MM.1S (cell line): Measurements from ENCODE around the gene DTL.

ENCODE experiments used
- DNase-seq: peaks from one replicate; pipeline ENCODE4 v3.0.0-alpha.2; 2015
- H2AFZ ChIP-seq: fragments of 300-600 bp; sonication (generic); 2 replicates; pipeline ENCODE4 v1.6.0; 2016; ENCODE audit warnings: antibody characterized with exemption, low read length
- H3F3A ChIP-seq: fragments of 300-600 bp; sonication (generic); 2 replicates; pipeline ENCODE4 v1.6.1; 2016; ENCODE audit warnings: mild to moderate bottlenecking, antibody characterized with exemption, low read length, moderate library complexity, mixed read lengths; ENCODE audit not compliant: insufficient read depth
- H3K27ac ChIP-seq: fragments of 300-600 bp; sonication (generic); 2 replicates; pipeline ENCODE4 v1.5.1; 2016; ENCODE audit warnings: mild to moderate bottlenecking, low read length
- H3K27me3 ChIP-seq: fragments of 300-600 bp; sonication (generic); replicated peaks from 2 replicates; pipeline ENCODE4 v1.6.0; 2016; ENCODE audit warnings: low read length; ENCODE audit not compliant: insufficient read depth
- H3K36me3 ChIP-seq: fragments of 300-600 bp; sonication (generic); replicated peaks from 2 replicates; pipeline ENCODE4 v1.6.1; 2016; ENCODE audit warnings: mild to moderate bottlenecking, low read length, mixed read lengths; ENCODE audit not compliant: insufficient read depth
- H3K4me1 ChIP-seq: fragments of 300-600 bp; sonication (generic); 2 replicates; pipeline ENCODE4 v1.6.1; 2016; ENCODE audit warnings: low read length, mixed read lengths
- H3K4me2 ChIP-seq: fragments of 300-600 bp; sonication (generic); 2 replicates; pipeline ENCODE4 v1.6.0; 2016; ENCODE audit warnings: low read depth, low read length
- H3K4me3 ChIP-seq: fragments of 300-600 bp; sonication (generic); 2 replicates; pipeline ENCODE4 v1.5.1; 2016; ENCODE audit warnings: low read length, mixed read lengths
- H3K79me2 ChIP-seq: fragments of 300-600 bp; sonication (generic); 2 replicates; pipeline ENCODE4 v1.6.1; 2016; ENCODE audit warnings: mixed run types, low read length, mixed read lengths
- H3K9ac ChIP-seq: fragments of 300-600 bp; sonication (generic); 2 replicates; pipeline ENCODE4 v1.6.1; 2016; ENCODE audit warnings: low read length, mixed read lengths
- H3K9me2 ChIP-seq: fragments of 300-600 bp; sonication (generic); replicated peaks from 2 replicates; pipeline ENCODE4 v1.6.1; 2016; ENCODE audit warnings: mild to moderate bottlenecking, low read length, mixed read lengths; ENCODE audit not compliant: insufficient read depth
- H3K9me3 ChIP-seq: fragments of 300-600 bp; sonication (generic); replicated peaks from 2 replicates; pipeline ENCODE4 v1.6.1; 2016; ENCODE audit warnings: mild to moderate bottlenecking, low read length, mixed read lengths; ENCODE audit not compliant: insufficient read depth
- H4K20me1 ChIP-seq: fragments of 300-600 bp; sonication (generic); 2 replicates; pipeline ENCODE4 v1.6.1; 2016; ENCODE audit warnings: mild to moderate bottlenecking, low read length, moderate library complexity, mixed read lengths; ENCODE audit not compliant: insufficient read depth
- CTCF ChIP-seq: fragments of 300-600 bp; sonication (generic); IDR thresholded peaks from 2 replicates; pipeline ENCODE4 v1.5.1; 2016; ENCODE audit warnings: antibody characterized with exemption, low read length, mixed read lengths
- EZH2 ChIP-seq: fragments of 300-600 bp; sonication (generic); optimal IDR thresholded peaks from 2 replicates; pipeline ENCODE3; 2017; ENCODE audit warnings: low read depth, mild to moderate bottlenecking, antibody characterized with exemption, low read length, mixed read lengths
- EZH2phosphoT487 ChIP-seq: fragments of 300-600 bp; sonication (generic); IDR thresholded peaks from 2 replicates; pipeline ENCODE4 v1.6.1; 2018; ENCODE audit warnings: antibody characterized with exemption, low read length

The DTL gene

GRCh38 chr1:212077028-212077427, 41.5 kb downstream of the DTL start:
- Histone ChIP-seq H3K9ac (no peak overlapping the region), H2AFZ (no peak overlapping the region), H3K79me2 (no peaks in the 10 kb centered on the region; the same call in 1 of the 2 replicates), H3K9me2 (no peaks in the 10 kb centered on the region), H3K27ac (no peak overlapping the region), H3K9me3 (no peaks in the 10 kb centered on the region), H3K4me3 (no peak overlapping the region), H3K36me3 (peaks cover 32% of the 10 kb centered on the region), H4K20me1 (no peaks in the 10 kb centered on the region), H3F3A (no peaks in the 10 kb centered on the region), H3K27me3 (no peaks in the 10 kb centered on the region), H3K4me1 (no peaks in the 10 kb centered on the region), H3K4me2 (no peak overlapping the region)
- DNase-seq, result no peak
- TF ChIP-seq EZH2 (no peak), CTCF (no peak), EZH2phosphoT487 (no peak)

GRCh38 chr1:212078826-212079225, 43.3 kb downstream of the DTL start:
- H3F3A ChIP-seq, result no peaks in the 10 kb centered on the region
- no peak overlapping the region for H3K4me3 ChIP-seq
- no peaks in the 10 kb centered on the region; the same call in 1 of the 2 replicates for H3K79me2 ChIP-seq
- H3K4me2 ChIP-seq, result no peak overlapping the region
- H3K27me3 ChIP-seq, result no peaks in the 10 kb centered on the region
- H3K4me1 ChIP-seq, result no peaks in the 10 kb centered on the region
- H3K36me3 ChIP-seq, result peaks cover 25% of the 10 kb centered on the region
- no peaks in the 10 kb centered on the region for H3K9me2 ChIP-seq
- no peak for DNase-seq
- H3K9me3 ChIP-seq, result no peaks in the 10 kb centered on the region
- no peaks in the 10 kb centered on the region for H4K20me1 ChIP-seq
- H3K27ac ChIP-seq, result no peak overlapping the region
- TF ChIP-seq EZH2 (no peak), CTCF (no peak), EZH2phosphoT487 (no peak)
- no peak overlapping the region for H3K9ac ChIP-seq
- H2AFZ ChIP-seq, result no peak overlapping the region

- no peak for DNase-seq
- no peaks in the 10 kb centered on the region for H3K9me2 ChIP-seq
- H3K79me2 ChIP-seq, result peaks cover 13% of the 10 kb centered on the region
- no peak overlapping the region for H2AFZ ChIP-seq
- H3K27ac ChIP-seq, result no peak overlapping the region
- no peak overlapping the region for H3K4me3 ChIP-seq
- H3K4me1 ChIP-seq, result peaks cover 11% of the 10 kb centered on the region
- H3K9me3 ChIP-seq, result no peaks in the 10 kb centered on the region
- H3K36me3 ChIP-seq, result peaks cover 13% of the 10 kb centered on the region
- no peak for TF ChIP-seq EZH2
- TF ChIP-seq CTCF, result no peak
- no peak for TF ChIP-seq EZH2phosphoT487
- H3K4me2 ChIP-seq, result no peak overlapping the region
- H3K9ac ChIP-seq, result no peak overlapping the region
- H4K20me1 ChIP-seq, result peaks cover 4% of the 10 kb centered on the region
- peaks cover 8% of the 10 kb centered on the region for H3F3A ChIP-seq
- no peaks in the 10 kb centered on the region for H3K27me3 ChIP-seq
Measured at GRCh38 chr1:212082765-212083406, 47.3 kb downstream of the DTL start.
